ENCODE data around the gene ANO10.
A peak's percentile ranks its signal among the peaks of the same experiment; 100 is the strongest.

The ANO10 gene

GRCh38 chr3:43343815-43344214 lies 278.0 kb downstream of the ANO10 start:
- FAIRE-seq, result no peak

- FAIRE-seq, result no peak
Observed at GRCh38 chr3:43343185-43343584, 278.6 kb downstream of the ANO10 start.

GRCh38 chr3:43341788-43342187 lies 280.0 kb downstream of the ANO10 start:
- no peak for FAIRE-seq

- no peak for FAIRE-seq
Observed at GRCh38 chr3:43340403-43340802, 281.4 kb downstream of the ANO10 start.

- no peak for FAIRE-seq
Observed at GRCh38 chr3:43338295-43338694, 283.5 kb downstream of the ANO10 start.

GRCh38 chr3:43335799-43336198 lies 286.0 kb downstream of the ANO10 start:
- FAIRE-seq, result no peak

GRCh38 chr3:43334976-43335375 lies 286.8 kb downstream of the ANO10 start:
- no peak for FAIRE-seq

- FAIRE-seq, result no peak
Observed at GRCh38 chr3:43331381-43331780, 290.4 kb downstream of the ANO10 start.

- FAIRE-seq, result no peak
Observed at GRCh38 chr3:43330981-43331380, 290.8 kb downstream of the ANO10 start.

GRCh38 chr3:43328653-43329052 lies 293.2 kb downstream of the ANO10 start:
- no peak for FAIRE-seq

- FAIRE-seq, result no peak
Observed at GRCh38 chr3:43327582-43327979, 294.2 kb downstream of the ANO10 start.

- FAIRE-seq, result no peak
Observed at GRCh38 chr3:43326891-43327581, 294.8 kb downstream of the ANO10 start.

GRCh38 chr3:43323541-43323940 lies 298.3 kb downstream of the ANO10 start:
- FAIRE-seq, result no peak

- FAIRE-seq, result no peak
Observed at GRCh38 chr3:43320288-43320687, 301.5 kb downstream of the ANO10 start.

- no peak for FAIRE-seq
Observed at GRCh38 chr3:43319794-43320193, 302.0 kb downstream of the ANO10 start.

- FAIRE-seq, result no peak
Observed at GRCh38 chr3:43319376-43319775, 302.4 kb downstream of the ANO10 start.

GRCh38 chr3:43317461-43318316 lies 304.1 kb downstream of the ANO10 start:
- peak; percentile 81 for FAIRE-seq

- no peak for FAIRE-seq
Observed at GRCh38 chr3:43316783-43317460, 304.9 kb downstream of the ANO10 start.

All from endometrium (tissue), 2 donors.